ENCODE data around the gene LRIG2. TPM values are rescaled to one million over a fixed set of nuclear protein-coding genes. Genes with fewer than 3 reads are reported as not detected.
"Not testable (repeated sequence)": the region's sequence is repeated elsewhere in the genome, so short reads cannot be mapped to it uniquely, and the experiment has no call there.

Gene LRIG2
- total RNA-seq, 2 donors from 2014 or later, result 9.9 to 12.9 TPM

DNA sequence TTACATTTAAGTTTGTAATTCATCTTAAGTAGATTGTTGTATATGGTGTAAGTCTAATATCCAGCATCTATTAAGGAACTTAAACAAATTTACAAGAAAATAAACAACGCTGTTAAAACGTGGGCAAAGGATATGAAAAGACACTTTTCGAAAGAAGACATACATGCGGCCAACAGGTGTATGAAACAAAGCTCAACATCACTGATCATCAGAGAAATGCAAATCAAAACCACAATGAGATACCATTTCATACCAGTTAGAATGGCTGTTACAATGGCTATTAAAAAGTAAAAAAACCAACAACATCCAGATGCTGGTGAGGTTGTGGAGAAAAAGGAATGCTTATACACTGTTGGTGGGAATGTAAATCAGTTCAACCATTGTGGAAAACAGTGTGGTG, 77.5 kb downstream of the LRIG2 start:
- not testable (repeated sequence) for H3K9me3 Mint-ChIP-seq; H3K36me3 Mint-ChIP-seq (ENCODE audit: low read depth); H3K4me3 Mint-ChIP-seq; H3K27me3 Mint-ChIP-seq; H3K27ac Mint-ChIP-seq; H3K4me1 Mint-ChIP-seq; ATAC-seq (replicated peaks)

DNA sequence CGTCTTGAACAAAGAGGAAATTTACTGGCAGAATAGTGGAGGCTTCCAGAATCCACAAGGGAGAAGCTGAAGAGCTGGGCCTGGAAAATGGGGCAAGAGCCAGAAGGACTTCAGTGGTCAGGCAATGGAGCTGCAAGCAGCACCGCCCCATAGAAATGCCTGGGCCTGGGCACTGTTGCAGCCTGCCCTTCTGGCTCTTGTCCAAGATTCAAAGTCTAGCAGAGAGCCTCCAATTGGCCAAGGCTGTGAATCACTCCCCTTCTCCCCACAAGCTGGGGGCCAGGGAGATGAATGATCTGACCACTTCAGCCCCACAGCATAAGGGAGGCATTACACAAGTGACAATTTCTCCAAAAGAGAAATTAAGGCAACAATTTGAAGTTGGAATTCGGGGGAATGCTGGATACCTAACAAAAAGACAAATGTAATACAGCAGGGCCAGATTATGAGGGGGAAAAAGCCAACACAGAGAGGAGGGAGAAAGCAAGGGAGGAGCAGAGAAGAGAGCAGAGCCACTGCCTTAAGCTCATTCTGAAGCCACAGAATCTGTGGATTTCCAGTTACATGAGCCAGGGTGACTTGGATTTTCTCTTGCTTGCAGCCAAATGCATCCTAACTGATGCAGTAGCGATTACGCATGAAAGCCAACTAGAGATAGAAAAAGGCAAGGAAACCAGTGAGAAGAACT, 80.3 kb downstream of the LRIG2 start:
- no peak overlapping the region for H3K27ac Mint-ChIP-seq
- no peaks in the 10 kb centered on the region for H3K9me3 Mint-ChIP-seq
- H3K36me3 Mint-ChIP-seq (ENCODE audit: low read depth), result no peaks in the 10 kb centered on the region
- ATAC-seq (replicated peaks), result no peak
- no peaks in the 10 kb centered on the region for H3K27me3 Mint-ChIP-seq
- H3K4me3 Mint-ChIP-seq, result no peak overlapping the region
- H3K4me1 Mint-ChIP-seq, result no peaks in the 10 kb centered on the region

DNA sequence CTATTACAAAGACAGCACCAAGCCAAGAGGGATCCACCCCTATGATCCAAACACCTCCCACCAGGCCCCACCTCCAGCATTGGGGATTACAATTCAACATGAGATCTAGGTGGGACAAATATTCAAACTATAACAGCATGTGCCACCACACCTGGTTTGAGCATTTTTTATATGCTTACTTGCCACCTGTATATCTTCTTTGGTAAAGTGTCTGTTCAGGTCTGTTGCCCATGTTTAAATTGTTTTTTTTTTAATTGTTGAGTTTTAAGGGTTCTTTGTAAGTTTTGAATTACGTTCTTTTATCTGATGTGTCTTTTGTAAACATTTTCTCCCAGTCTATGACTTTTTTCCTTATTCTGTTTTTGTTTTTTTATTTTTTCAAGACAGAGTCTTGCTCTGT, 83.4 kb downstream of the LRIG2 start:
- no peaks in the 10 kb centered on the region for H3K27me3 Mint-ChIP-seq
- H3K9me3 Mint-ChIP-seq, result no peaks in the 10 kb centered on the region
- H3K4me3 Mint-ChIP-seq, result no peak overlapping the region
- no peaks in the 10 kb centered on the region for H3K36me3 Mint-ChIP-seq (ENCODE audit: low read depth)
- no peaks in the 10 kb centered on the region for H3K4me1 Mint-ChIP-seq
- no peak overlapping the region for H3K27ac Mint-ChIP-seq
- ATAC-seq (replicated peaks), result no peak

DNA sequence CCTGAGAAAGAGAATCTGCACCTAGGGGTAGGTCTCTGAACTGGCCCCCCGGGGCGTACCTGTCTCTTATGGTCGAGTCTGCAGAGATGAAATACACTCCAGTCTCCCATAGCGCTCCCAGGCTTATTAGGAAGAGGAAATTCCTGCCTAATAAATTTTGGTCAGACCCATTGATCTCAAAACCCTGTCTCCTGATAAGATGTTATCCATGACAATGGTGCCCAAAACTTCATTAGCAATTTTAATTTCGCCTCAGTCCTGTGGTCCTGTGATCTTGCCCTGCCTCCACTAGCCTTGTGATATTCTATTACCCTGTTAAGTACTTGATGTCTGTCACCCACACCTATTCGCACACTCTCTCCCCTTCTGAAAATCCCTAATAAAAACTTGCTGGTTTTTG, 85.7 kb downstream of the LRIG2 start:
- not testable (repeated sequence) for ATAC-seq (replicated peaks); H3K4me1 Mint-ChIP-seq; H3K36me3 Mint-ChIP-seq (ENCODE audit: low read depth); H3K9me3 Mint-ChIP-seq; H3K27me3 Mint-ChIP-seq; H3K27ac Mint-ChIP-seq; H3K4me3 Mint-ChIP-seq

DNA sequence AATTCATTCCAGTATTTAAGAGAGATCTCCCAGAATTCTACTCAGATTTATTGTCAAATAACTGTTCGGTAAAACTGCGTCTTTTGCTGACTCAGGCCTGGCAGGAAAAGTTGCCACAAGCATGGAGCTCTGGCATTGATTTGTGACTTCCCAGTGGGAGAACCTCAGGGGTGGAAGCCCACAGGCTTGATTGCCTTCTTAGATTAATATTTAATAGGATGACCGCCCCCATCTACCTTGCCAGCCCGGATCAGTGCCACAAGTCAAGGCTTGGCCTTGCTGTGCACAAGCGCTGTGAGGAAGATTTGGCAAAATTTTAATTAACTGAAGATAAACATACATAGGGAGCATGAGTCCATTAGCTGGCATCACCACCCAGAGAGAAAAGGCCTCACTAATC, 93.5 kb downstream of the LRIG2 start:
- peaks cover 21% of the 10 kb centered on the region for H3K27me3 Mint-ChIP-seq
- ATAC-seq (replicated peaks), result no peak
- no peak overlapping the region for H3K27ac Mint-ChIP-seq
- H3K4me1 Mint-ChIP-seq, result no peaks in the 10 kb centered on the region
- H3K36me3 Mint-ChIP-seq (ENCODE audit: low read depth), result no peaks in the 10 kb centered on the region
- no peak overlapping the region for H3K4me3 Mint-ChIP-seq
- peaks cover under 1% of the 10 kb centered on the region for H3K9me3 Mint-ChIP-seq

DNA sequence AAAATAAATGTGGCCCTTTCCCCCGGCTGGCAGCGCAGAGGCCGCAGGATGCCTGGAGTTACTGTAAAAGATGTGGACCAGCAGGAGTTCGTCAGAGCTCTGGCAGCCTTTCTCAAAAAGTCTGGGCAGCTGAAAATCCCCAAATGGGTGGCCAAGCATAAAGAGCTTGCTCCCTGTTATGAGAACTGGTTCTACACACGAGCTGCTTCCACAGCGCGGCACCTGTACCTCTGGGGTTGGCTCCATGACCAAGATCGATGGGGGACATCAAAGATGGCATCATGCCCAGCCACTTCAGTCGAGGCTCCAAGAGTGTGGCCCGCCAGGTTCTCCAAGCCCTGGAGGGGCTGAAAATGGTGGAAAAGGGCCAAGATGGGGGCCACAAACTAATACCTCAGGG, 95.9 kb downstream of the LRIG2 start:
- no peaks in the 10 kb centered on the region for H3K36me3 Mint-ChIP-seq (ENCODE audit: low read depth)
- H3K4me3 Mint-ChIP-seq, result no peak overlapping the region
- ATAC-seq (replicated peaks), result no peak
- peaks cover 10% of the 10 kb centered on the region for H3K9me3 Mint-ChIP-seq
- no peak overlapping the region for H3K27ac Mint-ChIP-seq
- H3K4me1 Mint-ChIP-seq, result no peaks in the 10 kb centered on the region
- H3K27me3 Mint-ChIP-seq, result peaks cover 21% of the 10 kb centered on the region

DNA sequence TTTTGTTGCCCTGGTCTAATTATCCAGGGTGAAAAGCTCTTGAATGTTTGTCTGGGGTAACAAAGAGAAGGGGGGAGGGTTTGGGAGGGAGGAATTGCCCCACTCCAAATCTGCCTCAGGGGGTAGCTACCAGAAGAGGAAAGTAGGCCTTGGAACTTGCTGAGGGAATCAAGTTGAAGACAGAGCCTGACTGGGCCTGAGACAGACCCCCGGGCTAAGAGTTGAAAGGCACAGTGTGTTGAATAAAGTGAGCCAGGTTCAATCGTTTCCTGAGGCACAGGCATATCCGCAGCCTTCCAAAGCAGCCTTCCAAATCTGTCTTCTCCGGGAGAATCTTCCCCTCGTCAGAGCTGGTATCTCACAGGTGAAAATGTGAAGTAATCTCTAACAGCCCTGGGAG, 96.6 kb downstream of the LRIG2 start:
- ATAC-seq (replicated peaks), result no peak
- H3K36me3 Mint-ChIP-seq (ENCODE audit: low read depth), result no peaks in the 10 kb centered on the region
- H3K4me3 Mint-ChIP-seq, result no peak overlapping the region
- no peaks in the 10 kb centered on the region for H3K4me1 Mint-ChIP-seq
- peaks cover 16% of the 10 kb centered on the region for H3K27me3 Mint-ChIP-seq
- H3K9me3 Mint-ChIP-seq, result peaks cover 10% of the 10 kb centered on the region
- no peak overlapping the region for H3K27ac Mint-ChIP-seq

DNA sequence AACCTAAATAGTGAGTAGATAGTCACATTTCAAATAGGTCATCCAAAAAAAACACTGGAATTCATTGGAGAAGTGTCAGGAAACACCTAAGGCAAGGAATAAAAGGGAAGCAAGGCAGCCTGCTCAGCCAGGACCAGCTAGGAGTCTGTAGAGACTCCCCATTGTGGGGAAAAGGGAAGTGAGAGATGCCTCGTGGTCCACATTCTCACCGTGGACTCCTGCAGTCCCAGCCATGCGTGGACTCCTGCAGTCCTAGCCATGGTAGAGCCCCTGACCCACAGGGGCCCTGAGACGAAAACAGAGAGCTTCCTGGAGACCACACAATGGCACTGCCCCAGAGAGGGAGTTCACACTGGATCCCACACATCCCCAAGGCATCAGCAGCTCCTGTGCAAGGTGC, 97.5 kb downstream of the LRIG2 start:
- ATAC-seq (replicated peaks), result no peak
- H3K27ac Mint-ChIP-seq, result no peak overlapping the region

DNA sequence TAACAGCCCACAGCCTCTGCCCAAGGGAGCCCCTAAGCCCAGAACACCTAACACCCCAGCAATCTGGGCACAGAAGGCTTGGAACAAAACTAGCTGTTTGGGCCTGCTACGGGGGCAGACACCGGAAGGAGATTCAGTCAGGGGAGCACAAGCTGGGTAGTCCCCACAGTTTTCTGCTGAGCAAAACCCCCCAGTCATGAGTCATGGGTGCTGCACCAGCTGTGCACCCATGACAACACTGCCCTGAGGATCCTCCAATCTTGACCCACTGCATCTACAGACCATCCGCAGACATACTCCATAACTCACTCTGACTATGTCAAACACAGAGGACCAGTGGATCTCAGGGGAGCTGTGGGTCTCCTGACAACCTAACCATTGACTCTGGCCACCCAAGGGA, 105.1 kb downstream of the LRIG2 start:
- Mint-ChIP-seq H3K9me3 (no peaks in the 10 kb centered on the region), H3K27me3 (peaks cover 18% of the 10 kb centered on the region), H3K36me3 (ENCODE audit: low read depth) (no peaks in the 10 kb centered on the region), H3K27ac (no peak overlapping the region), H3K4me3 (no peak overlapping the region), H3K4me1 (no peaks in the 10 kb centered on the region)
- no peak for ATAC-seq (replicated peaks)

More for the DNA sequence above, 97.5 kb downstream of the LRIG2 start:
- Mint-ChIP-seq H3K9me3 (peaks cover 10% of the 10 kb centered on the region), H3K27me3 (peaks cover 14% of the 10 kb centered on the region), H3K36me3 (ENCODE audit: low read depth) (no peaks in the 10 kb centered on the region), H3K4me3 (no peak overlapping the region), H3K4me1 (no peaks in the 10 kb centered on the region)

DNA sequence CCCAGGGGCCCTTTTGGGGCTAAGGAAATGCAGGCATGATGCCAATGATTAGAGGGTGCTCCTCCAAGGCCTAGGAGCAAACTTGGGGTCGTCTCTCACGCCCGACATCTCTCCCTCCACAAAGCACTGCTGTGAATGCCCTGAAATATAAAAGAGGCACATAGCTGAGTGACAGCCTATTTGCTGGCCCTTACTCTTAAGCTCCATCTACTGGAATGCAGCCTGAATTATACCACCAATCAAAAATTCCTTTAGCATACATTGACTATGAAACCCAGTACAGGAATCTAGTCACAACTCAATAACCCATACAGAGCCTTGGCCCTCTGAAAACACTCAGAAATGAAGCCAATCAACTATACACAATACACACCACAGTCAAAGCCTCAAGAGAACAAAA, 105.5 kb downstream of the LRIG2 start:
- H3K27me3 Mint-ChIP-seq, result peaks cover 19% of the 10 kb centered on the region
- H3K27ac Mint-ChIP-seq, result no peak overlapping the region
- no peaks in the 10 kb centered on the region for H3K9me3 Mint-ChIP-seq
- no peaks in the 10 kb centered on the region for H3K4me1 Mint-ChIP-seq
- no peaks in the 10 kb centered on the region for H3K36me3 Mint-ChIP-seq (ENCODE audit: low read depth)
- H3K4me3 Mint-ChIP-seq, result no peak overlapping the region
- ATAC-seq (replicated peaks), result no peak

Other genes with a start within 250 kb of the LRIG2 start
- gene SLC16A1, start 117.0 kb upstream of the LRIG2 start, total RNA-seq, result 10 to 100 TPM; 65.5 to 98.3 TPM

Measured in activated T-helper 17 cell treated with anti-CD3 and anti-CD28 coated beads, Interleukin-2, amount 50 U/mL, for 72 hours (primary cell).